Measurements from ENCODE around the gene KIF5A. TPM values are rescaled to one million over a fixed set of nuclear protein-coding genes. Genes with fewer than 3 reads are reported as not detected.

KIF5A gene
- total RNA-seq, 6 experiments from 2014 or later: 1.0 to 1.8 (median 1.2) TPM

DNA sequence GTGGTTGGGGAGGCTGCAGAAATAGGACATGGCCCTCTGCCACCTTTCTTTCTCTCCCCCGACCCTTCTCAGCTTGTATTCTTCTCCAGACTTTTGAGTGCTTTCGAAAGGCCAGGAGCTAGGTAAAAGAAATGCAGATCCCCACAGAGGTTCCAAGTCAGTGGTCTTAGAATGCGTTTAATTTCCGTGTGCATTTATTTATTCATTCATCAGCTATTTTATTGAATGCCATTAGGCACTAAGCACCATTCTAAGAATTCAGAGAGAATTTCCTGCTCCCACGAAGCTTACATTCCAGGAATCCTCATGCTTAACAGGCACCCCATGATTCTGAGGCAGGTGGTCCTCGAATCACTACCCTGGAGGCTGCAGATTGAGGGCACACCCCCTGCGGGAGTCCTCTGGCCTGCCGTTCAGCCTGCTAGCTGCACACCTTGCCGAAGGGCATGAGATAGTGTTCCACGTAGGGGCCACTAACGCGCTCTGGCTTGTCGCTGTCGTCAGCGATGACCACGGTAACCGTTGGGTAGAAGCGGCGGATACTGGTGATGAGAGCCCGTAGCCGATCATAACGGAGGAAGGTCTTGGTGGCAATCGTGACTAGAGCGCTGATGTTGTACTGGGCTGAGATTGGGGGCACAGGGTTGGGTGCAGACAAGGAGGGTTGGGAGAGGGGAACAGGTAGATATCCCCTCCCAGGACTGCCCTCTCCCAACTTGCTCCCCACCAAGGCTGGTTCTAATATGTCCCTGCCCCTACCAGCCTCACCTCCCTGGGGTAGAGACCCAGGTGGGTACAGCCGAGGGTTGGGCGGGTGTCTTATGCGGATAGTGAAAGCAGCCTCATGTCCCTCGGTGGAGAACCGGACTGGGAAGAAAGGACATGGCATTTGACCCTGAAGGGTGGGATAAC is 78.7 kb downstream of the KIF5A start:
- H3K4me3 Mint-ChIP-seq: no peak overlapping the region
- peaks cover 25% of the 10 kb centered on the region for H3K27me3 Mint-ChIP-seq (ENCODE audit: insufficient read depth)
- no peaks in the 10 kb centered on the region for H3K9me3 Mint-ChIP-seq
- TF ChIP-seq, protein P1, sequence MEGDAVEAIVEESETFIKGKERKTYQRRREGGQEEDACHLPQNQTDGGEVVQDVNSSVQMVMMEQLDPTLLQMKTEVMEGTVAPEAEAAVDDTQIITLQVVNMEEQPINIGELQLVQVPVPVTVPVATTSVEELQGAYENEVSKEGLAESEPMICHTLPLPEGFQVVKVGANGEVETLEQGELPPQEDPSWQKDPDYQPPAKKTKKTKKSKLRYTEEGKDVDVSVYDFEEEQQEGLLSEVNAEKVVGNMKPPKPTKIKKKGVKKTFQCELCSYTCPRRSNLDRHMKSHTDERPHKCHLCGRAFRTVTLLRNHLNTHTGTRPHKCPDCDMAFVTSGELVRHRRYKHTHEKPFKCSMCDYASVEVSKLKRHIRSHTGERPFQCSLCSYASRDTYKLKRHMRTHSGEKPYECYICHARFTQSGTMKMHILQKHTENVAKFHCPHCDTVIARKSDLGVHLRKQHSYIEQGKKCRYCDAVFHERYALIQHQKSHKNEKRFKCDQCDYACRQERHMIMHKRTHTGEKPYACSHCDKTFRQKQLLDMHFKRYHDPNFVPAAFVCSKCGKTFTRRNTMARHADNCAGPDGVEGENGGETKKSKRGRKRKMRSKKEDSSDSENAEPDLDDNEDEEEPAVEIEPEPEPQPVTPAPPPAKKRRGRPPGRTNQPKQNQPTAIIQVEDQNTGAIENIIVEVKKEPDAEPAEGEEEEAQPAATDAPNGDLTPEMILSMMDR (IDR thresholded peaks at IDR 0.05): no peak
- peaks cover 5% of the 10 kb centered on the region for H3K4me1 Mint-ChIP-seq (ENCODE audit: low read depth)
- no peak for DNase-seq
- no peak overlapping the region for H3K27ac Mint-ChIP-seq
- no peaks in the 10 kb centered on the region; the same call in 1 of the 2 replicates for H3K36me3 Mint-ChIP-seq (ENCODE audit: low read depth)

DNA sequence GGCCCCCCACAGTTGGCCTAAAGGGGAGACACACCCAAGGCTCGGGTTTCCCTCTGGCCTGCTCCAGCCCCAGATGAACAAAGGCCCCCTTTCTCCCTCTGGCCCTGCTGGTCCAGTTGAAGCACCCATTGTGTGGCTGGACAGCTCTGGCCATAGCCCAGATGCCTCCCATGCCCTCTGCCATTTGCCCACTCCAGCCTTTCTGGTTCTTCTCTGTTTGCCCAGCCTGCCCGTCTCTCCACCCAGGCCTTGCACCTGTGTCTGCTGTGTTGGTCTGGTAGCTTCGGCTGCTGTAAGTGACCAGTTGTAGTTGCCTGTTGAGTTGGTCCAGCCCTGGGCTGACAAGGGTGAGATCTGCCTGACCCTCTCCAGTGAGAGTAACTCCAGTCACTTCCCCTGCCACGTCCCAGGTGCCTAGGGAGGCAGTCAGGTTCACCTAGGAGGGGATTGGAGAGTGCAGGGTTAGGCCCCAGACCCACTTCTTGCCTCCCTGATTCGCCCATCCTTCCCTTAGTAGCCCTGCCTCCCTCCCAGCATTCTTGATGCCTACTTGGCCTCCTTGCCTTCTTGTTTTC is 80.1 kb downstream of the KIF5A start:
- H3K27me3 Mint-ChIP-seq (ENCODE audit: insufficient read depth): peaks cover 18% of the 10 kb centered on the region

DNA sequence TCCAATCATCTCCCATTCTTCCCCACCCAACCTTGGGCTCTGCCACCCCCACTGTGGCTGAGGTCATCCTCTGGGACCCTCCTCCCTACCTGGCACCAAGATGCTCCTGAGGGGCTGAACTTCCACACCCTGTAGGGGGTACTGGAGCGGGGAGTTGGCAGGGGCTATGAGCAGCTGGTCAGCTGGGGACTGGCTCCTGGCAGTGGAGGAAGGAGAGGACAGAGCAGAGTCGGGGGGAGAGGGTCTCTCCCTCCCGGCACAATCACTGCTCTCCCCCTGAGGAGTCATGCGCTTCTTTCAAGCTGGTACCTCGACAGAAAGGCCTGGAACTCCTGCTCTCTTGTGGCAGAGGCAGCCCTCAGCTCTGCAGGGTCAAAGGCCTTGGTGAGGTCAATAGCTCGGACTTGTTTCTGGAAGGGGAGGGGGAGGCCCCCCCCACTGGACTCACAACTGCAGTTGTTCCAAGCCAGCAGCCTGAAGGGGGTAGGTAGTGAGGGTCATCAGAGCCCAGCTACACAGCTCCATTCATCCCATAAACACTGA is 81.1 kb downstream of the KIF5A start:
- Mint-ChIP-seq H3K36me3 (ENCODE audit: low read depth) (no peaks in the 10 kb centered on the region; the same call in 1 of the 2 replicates), H3K4me3 (no peak overlapping the region), H3K27me3 (ENCODE audit: insufficient read depth) (peaks cover 13% of the 10 kb centered on the region), H3K4me1 (ENCODE audit: low read depth) (peaks cover 6% of the 10 kb centered on the region), H3K27ac (no peak overlapping the region), H3K9me3 (no peaks in the 10 kb centered on the region)
- DNase-seq: no peak
- TF ChIP-seq, protein P1 (IDR thresholded peaks at IDR 0.05): no peak

More for the DNA sequence above, 80.1 kb downstream of the KIF5A start:
- Mint-ChIP-seq H3K9me3 (no peaks in the 10 kb centered on the region), H3K4me3 (no peak overlapping the region), H3K27ac (no peak overlapping the region), H3K36me3 (ENCODE audit: low read depth) (no peaks in the 10 kb centered on the region; the same call in 1 of the 2 replicates), H3K4me1 (ENCODE audit: low read depth) (peaks cover 6% of the 10 kb centered on the region)
- TF ChIP-seq, protein P1 (IDR thresholded peaks at IDR 0.05): no peak
- no peak for DNase-seq

DNA sequence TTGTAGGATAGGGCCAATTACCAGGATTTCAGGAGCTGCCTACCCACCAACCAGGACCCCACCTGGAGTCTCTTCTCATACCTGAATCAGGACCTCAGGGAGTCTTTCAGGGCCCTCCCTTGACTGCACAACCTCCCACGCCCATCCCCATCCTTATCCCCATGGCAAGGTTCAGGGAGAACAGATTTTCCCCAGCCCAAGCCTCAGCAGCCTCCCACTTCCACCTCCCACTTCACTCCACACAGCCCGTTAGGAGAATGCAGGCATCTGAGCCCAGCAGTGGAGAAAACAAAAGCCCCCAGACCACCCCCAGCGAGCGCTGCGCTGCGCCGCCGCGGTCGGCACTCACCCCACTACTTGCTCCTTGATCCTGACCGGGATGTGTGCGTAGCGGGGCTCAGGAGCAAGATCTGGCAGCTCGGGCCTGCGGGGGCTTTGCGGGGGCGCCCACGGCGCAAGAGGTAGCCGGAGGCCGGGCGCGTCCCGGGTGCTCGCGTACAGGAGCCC is 81.8 kb downstream of the KIF5A start:
- Mint-ChIP-seq H3K36me3 (ENCODE audit: low read depth) (no peaks in the 10 kb centered on the region; the same call in 1 of the 2 replicates), H3K4me3 (peak overlapping the region; percentile 69; the same call in 1 of the 2 replicates), H3K27me3 (ENCODE audit: insufficient read depth) (peaks cover 10% of the 10 kb centered on the region), H3K27ac (no peak overlapping the region), H3K4me1 (ENCODE audit: low read depth) (peaks cover 6% of the 10 kb centered on the region), H3K9me3 (no peaks in the 10 kb centered on the region)
- no peak for DNase-seq
- TF ChIP-seq, protein P1 (IDR thresholded peaks at IDR 0.05): no peak

DNA sequence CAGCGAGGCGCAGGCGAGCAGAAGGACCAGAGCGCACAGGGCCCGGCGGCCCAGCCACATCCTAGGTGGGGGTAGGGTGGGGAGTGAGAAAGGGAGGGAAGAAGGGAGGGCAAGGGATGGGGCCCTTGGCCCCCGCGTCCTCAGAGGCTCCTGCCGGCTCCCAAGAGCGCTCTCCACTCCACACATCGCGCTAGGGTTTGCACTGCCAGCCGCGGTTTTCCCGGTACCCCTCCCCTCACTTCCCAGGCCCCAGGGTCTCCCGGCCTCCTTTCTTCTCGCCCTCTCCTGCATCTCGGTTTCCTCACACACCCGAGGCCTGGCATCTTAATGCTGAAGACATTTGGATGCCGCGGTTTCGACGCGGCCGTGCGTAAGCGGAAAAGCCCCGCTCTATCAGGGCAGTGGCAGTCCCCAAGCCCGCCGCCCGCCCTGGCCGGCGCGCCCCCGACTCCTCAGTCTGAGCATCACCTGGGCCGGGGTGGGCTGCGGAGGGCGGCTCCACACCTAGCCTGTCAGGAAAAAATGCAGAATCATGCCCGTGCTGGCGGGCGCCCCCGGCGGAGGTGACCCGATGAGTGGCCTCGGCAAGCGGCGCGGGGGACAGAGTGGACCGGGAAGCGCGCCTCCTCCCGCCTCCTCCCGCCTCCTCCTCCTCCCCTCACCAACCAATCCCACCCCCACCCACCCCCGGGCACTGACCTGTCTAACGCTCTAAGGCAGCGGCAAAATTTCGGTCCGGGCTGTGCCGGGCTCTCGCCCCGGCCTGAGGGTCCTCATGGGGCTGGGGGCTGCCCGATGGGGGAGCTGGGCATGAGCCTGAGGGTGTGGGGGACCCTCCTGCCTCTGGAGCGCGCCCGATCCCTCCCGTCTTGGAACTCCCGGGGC is 82.5 kb downstream of the KIF5A start:
- TF ChIP-seq, protein P1 (IDR thresholded peaks at IDR 0.05): no peak
- Mint-ChIP-seq H3K27ac (no peak overlapping the region), H3K36me3 (ENCODE audit: low read depth) (no peaks in the 10 kb centered on the region), H3K9me3 (no peaks in the 10 kb centered on the region), H3K4me1 (ENCODE audit: low read depth) (peaks cover 6% of the 10 kb centered on the region), H3K4me3 (peak overlapping the region; percentile 69), H3K27me3 (ENCODE audit: insufficient read depth) (peaks cover 7% of the 10 kb centered on the region)
- no peak for DNase-seq
